Esophagus muscularis mucosa (tissue), 3 donors: ENCODE measurements around the gene PRKCB.

ENCODE experiments used
- POLR2AphosphoS5 ChIP-seq, 2 donors: sonication (generic); formaldehyde crosslinking; IDR thresholded peaks; one replicate each; pipeline ENCODE4 v1.6.1; 2017; ENCODE audit warnings: antibody characterized with exemption in 2 of 2
- TF ChIP-seq, protein P1 (sequence below), 3 experiments: fragments of 200-600 bp in 2 of 3; fragments of 450-650 bp in 1 of 3; sonication (generic) in 2 of 3; IDR thresholded peaks; one replicate each; pipeline ENCODE4 v1.5.1; 2017 to 2019; ENCODE audit warnings: antibody characterized with exemption in 3 of 3, mild to moderate bottlenecking in 2 of 3, moderate library complexity in 1 of 3

DNA sequence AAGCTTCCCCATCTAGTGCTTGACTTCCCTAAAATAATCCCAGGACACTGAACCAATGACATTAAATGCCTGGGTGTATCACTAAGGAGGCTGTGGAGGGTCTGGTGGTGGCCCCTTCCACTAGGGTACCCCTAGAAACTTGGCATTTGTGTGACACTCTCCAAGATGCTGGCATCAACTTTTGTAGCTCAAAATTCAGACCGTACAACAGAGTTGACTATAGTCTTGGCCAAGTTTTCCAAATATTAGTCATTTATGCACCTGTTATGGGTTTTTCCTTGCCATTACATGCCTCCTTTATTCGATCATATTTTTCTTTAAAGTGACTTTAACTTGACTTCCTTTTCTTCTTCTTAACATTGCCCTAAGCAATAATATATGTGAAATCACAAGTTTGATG, 295.5 kb downstream of the PRKCB start:
- TF ChIP-seq POLR2AphosphoS5 (IDR thresholded peaks at IDR 0.05), result no peak
- TF ChIP-seq, protein P1, sequence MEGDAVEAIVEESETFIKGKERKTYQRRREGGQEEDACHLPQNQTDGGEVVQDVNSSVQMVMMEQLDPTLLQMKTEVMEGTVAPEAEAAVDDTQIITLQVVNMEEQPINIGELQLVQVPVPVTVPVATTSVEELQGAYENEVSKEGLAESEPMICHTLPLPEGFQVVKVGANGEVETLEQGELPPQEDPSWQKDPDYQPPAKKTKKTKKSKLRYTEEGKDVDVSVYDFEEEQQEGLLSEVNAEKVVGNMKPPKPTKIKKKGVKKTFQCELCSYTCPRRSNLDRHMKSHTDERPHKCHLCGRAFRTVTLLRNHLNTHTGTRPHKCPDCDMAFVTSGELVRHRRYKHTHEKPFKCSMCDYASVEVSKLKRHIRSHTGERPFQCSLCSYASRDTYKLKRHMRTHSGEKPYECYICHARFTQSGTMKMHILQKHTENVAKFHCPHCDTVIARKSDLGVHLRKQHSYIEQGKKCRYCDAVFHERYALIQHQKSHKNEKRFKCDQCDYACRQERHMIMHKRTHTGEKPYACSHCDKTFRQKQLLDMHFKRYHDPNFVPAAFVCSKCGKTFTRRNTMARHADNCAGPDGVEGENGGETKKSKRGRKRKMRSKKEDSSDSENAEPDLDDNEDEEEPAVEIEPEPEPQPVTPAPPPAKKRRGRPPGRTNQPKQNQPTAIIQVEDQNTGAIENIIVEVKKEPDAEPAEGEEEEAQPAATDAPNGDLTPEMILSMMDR (IDR thresholded peaks at IDR 0.05), result no peak
